ENCODE measurements around the gene C1QTNF2. TPM values are rescaled to one million over a fixed set of nuclear protein-coding genes. Genes with fewer than 3 reads are reported as not detected.

The C1QTNF2 gene
- total RNA-seq, 2 donors from 2014 or later: not detected

GRCh38 chr5:160352308-160352707, 18.1 kb downstream of the C1QTNF2 start:
- no peak for TF ChIP-seq CTCF (conservative IDR thresholded peaks at IDR 0.05)
- H3K9me3 ChIP-seq (ENCODE audit: control insufficient read depth, low read length): no peaks in the 10 kb centered on the region
- no peak overlapping the region for H3K9ac ChIP-seq (ENCODE audit: extremely low read depth, low read length, poor library complexity, severe bottlenecking)
- H3K27ac ChIP-seq (ENCODE audit: low read depth, low read length): no peak overlapping the region
- Mint-ChIP-seq H3K27me3 (ENCODE audit: insufficient read depth) (no peaks in the 10 kb centered on the region), H3K9me3 (no peaks in the 10 kb centered on the region), H3K27ac (no peak overlapping the region), H3K36me3 (ENCODE audit: low read depth) (no peaks in the 10 kb centered on the region), H3K4me3 (no peak overlapping the region), H3K4me1 (peaks cover 10% of the 10 kb centered on the region)
- H3K4me3 ChIP-seq (ENCODE audit: low read length): no peak overlapping the region
- no peaks in the 10 kb centered on the region for H3K4me1 ChIP-seq (ENCODE audit: control insufficient read depth, insufficient read depth, low read length)
- no peaks in the 10 kb centered on the region for H3K27me3 ChIP-seq (ENCODE audit: control insufficient read depth, insufficient read depth, low read length, poor library complexity, severe bottlenecking)
- no peaks in the 10 kb centered on the region for H3K36me3 ChIP-seq (ENCODE audit: control insufficient read depth, insufficient read depth, low read length)
- no peak for DNase-seq
- WGBS, 2 experiments (ENCODE audit: insufficient coverage in 1 of 2, insufficient read length in 1 of 2): 93 to 100% methylated on average over 3 to 4 of the region's 4 CpGs

- Mint-ChIP-seq H3K9me3 (no peaks in the 10 kb centered on the region), H3K4me1 (peaks cover 7% of the 10 kb centered on the region), H3K36me3 (ENCODE audit: low read depth) (no peaks in the 10 kb centered on the region), H3K27ac (no peak overlapping the region), H3K4me3 (no peak overlapping the region), H3K27me3 (ENCODE audit: insufficient read depth) (no peaks in the 10 kb centered on the region)
- WGBS, 2 experiments (ENCODE audit: insufficient coverage in 1 of 2, insufficient read length in 1 of 2): 94 to 100% methylated on average over 4 of the region's 4 CpGs
- no peak overlapping the region for H3K4me3 ChIP-seq (ENCODE audit: low read length)
- no peak for TF ChIP-seq CTCF (conservative IDR thresholded peaks at IDR 0.05)
- no peaks in the 10 kb centered on the region for H3K36me3 ChIP-seq (ENCODE audit: control insufficient read depth, insufficient read depth, low read length)
- H3K4me1 ChIP-seq (ENCODE audit: control insufficient read depth, insufficient read depth, low read length): peaks cover 3% of the 10 kb centered on the region
- H3K27me3 ChIP-seq (ENCODE audit: control insufficient read depth, insufficient read depth, low read length, poor library complexity, severe bottlenecking): no peaks in the 10 kb centered on the region
- no peak overlapping the region for H3K27ac ChIP-seq (ENCODE audit: low read depth, low read length)
- no peak for DNase-seq
- no peaks in the 10 kb centered on the region for H3K9me3 ChIP-seq (ENCODE audit: control insufficient read depth, low read length)
- H3K9ac ChIP-seq (ENCODE audit: extremely low read depth, low read length, poor library complexity, severe bottlenecking): no peak overlapping the region
Observed at GRCh38 chr5:160349935-160350303, 20.5 kb downstream of the C1QTNF2 start.

- no peak overlapping the region for H3K4me3 Mint-ChIP-seq
- no peak overlapping the region for H3K27ac Mint-ChIP-seq
- peaks cover 4% of the 10 kb centered on the region for H3K4me1 ChIP-seq (ENCODE audit: control insufficient read depth, insufficient read depth, low read length)
- TF ChIP-seq CTCF (conservative IDR thresholded peaks at IDR 0.05): no peak
- no peak for DNase-seq
- no peaks in the 10 kb centered on the region for H3K27me3 ChIP-seq (ENCODE audit: control insufficient read depth, insufficient read depth, low read length, poor library complexity, severe bottlenecking)
- H3K4me1 Mint-ChIP-seq: peaks cover 7% of the 10 kb centered on the region
- no peaks in the 10 kb centered on the region for H3K9me3 ChIP-seq (ENCODE audit: control insufficient read depth, low read length)
- H3K36me3 Mint-ChIP-seq (ENCODE audit: low read depth): no peaks in the 10 kb centered on the region
- no peak overlapping the region for H3K27ac ChIP-seq (ENCODE audit: low read depth, low read length)
- no peak overlapping the region for H3K4me3 ChIP-seq (ENCODE audit: low read length)
- no peaks in the 10 kb centered on the region for H3K27me3 Mint-ChIP-seq (ENCODE audit: insufficient read depth)
- no peak overlapping the region for H3K9ac ChIP-seq (ENCODE audit: extremely low read depth, low read length, poor library complexity, severe bottlenecking)
- no peaks in the 10 kb centered on the region for H3K9me3 Mint-ChIP-seq
- WGBS, 2 experiments (ENCODE audit: insufficient coverage in 1 of 2, insufficient read length in 1 of 2): 94 to 95% methylated on average over 20 to 27 of the region's 27 CpGs
- H3K36me3 ChIP-seq (ENCODE audit: control insufficient read depth, insufficient read depth, low read length): no peaks in the 10 kb centered on the region
Observed at GRCh38 chr5:160349249-160349934, 21.0 kb downstream of the C1QTNF2 start.

All from endodermal cell (in vitro differentiated cells).